Urinary bladder (tissue), 4 donors: ENCODE measurements around the gene MFSD12. TPM values are rescaled to one million over a fixed set of nuclear protein-coding genes. Genes with fewer than 3 reads are reported as not detected.

ENCODE experiments used
- DNase-seq: peaks from one replicate; pipeline ENCODE4 v3.0.0-alpha.2; 2015; ENCODE audit errors: extremely low spot score
- H3K27ac ChIP-seq: one replicate; pipeline ENCODE4 v1.5.1; 2013; ENCODE audit warnings: low read depth, mild to moderate bottlenecking, moderate library complexity
- H3K36me3 ChIP-seq: one replicate; pipeline ENCODE4 v1.6.1; 2013; ENCODE audit warnings: mild to moderate bottlenecking, moderate library complexity; ENCODE audit not compliant: insufficient read depth
- H3K4me1 ChIP-seq: one replicate; pipeline ENCODE4 v1.6.1; 2013; ENCODE audit warnings: mild to moderate bottlenecking, moderate library complexity; ENCODE audit not compliant: insufficient read depth
- H3K4me3 ChIP-seq: one replicate; pipeline ENCODE4 v1.5.1; 2013; ENCODE audit warnings: low read depth, low read length
- WGBS: extraction: QIAGEN DNeasy Blood & Tissue Kit; methylation state at CpG from one replicate; pipeline ENCODE4 v1.1.7; 2013; 5-methylcytosine and 5-hydroxymethylcytosine counted together
- polyA plus RNA-seq: library from polyadenylated mRNA; stranded (reverse); fragments of 200-250 nt; gene quantifications from one replicate; pipeline ENCODE4 v1.2.3, GENCODE V29; 2013
- total RNA-seq: library from RNA; depleted of rRNA; stranded (reverse); fragments of >200 nt; gene quantifications from one replicate; pipeline ENCODE4 v1.2.3, GENCODE V29; 2014
- donor health status: healthy with polysubstance abuse.
- donor health status: healthy.

MFSD12 gene
- total RNA-seq: 19.3 TPM
- 38.6 TPM for polyA plus RNA-seq

- no peaks in the 10 kb centered on the region for H3K36me3 ChIP-seq
- no peaks in the 10 kb centered on the region for H3K4me1 ChIP-seq
- H3K4me3 ChIP-seq: peak within 1 kb of the TSS; percentile 95
- H3K27ac ChIP-seq: peak within 1 kb of the TSS; percentile 44
- DNase-seq: peak; percentile 80
- under 1% methylated on average over 81 of the region's 81 CpGs for WGBS
These were observed at the start of gene MFSD12 for GRCh38 chr19:3557461-3558248. MFSD12 (minus strand) TSS chr19:3557586; CDS start chr19:3557403, 183 bp downstream.

GRCh38 chr19:3606690-3607289, 49.4 kb upstream of the MFSD12 start, which contains the start of gene TBXA2R:
TBXA2R (minus strand) TSS chr19:3606875; CDS start chr19:3600634, 6,241 bp downstream.
- DNase-seq: no peak
- Histone ChIP-seq H3K27ac (peak within 1 kb of the TSS; percentile 32), H3K4me3 (peak within 1 kb of the TSS; percentile 49), H3K4me1 (no peaks in the 10 kb centered on the region), H3K36me3 (peaks cover 2% of the 10 kb centered on the region)
- 2% methylated on average over 46 of the region's 46 CpGs for WGBS

- no peak overlapping the region for H3K27ac ChIP-seq
- no peaks in the 10 kb centered on the region for H3K4me1 ChIP-seq
- 8% methylated on average over 35 of the region's 35 CpGs for WGBS
These were observed 48.8 kb upstream of the MFSD12 start for GRCh38 chr19:3606174-3606689.

GRCh38 chr19:3605770-3606169, 48.4 kb upstream of the MFSD12 start:
- DNase-seq: no peak
- 61% methylated on average over 5 of the region's 5 CpGs for WGBS
- Histone ChIP-seq H3K36me3 (no peaks in the 10 kb centered on the region), H3K4me3 (peak overlapping the region; percentile 49), H3K4me1 (no peaks in the 10 kb centered on the region), H3K27ac (no peak overlapping the region)

More at GRCh38 chr19:3606174-3606689, 48.8 kb upstream of the MFSD12 start:
- no peak for DNase-seq
- H3K4me3 ChIP-seq: peak overlapping the region; percentile 49
- H3K36me3 ChIP-seq: peaks cover 2% of the 10 kb centered on the region

GRCh38 chr19:3605361-3605760, 48.0 kb upstream of the MFSD12 start:
- Histone ChIP-seq H3K4me3 (no peak overlapping the region), H3K36me3 (no peaks in the 10 kb centered on the region), H3K4me1 (no peaks in the 10 kb centered on the region), H3K27ac (no peak overlapping the region)
- WGBS: 74% methylated on average over 3 of the region's 3 CpGs
- DNase-seq: no peak

GRCh38 chr19:3604987-3605343, 47.6 kb upstream of the MFSD12 start:
- Histone ChIP-seq H3K4me3 (no peak overlapping the region), H3K4me1 (no peaks in the 10 kb centered on the region), H3K27ac (no peak overlapping the region), H3K36me3 (no peaks in the 10 kb centered on the region)
- DNase-seq: no peak
- 68% methylated on average over 11 of the region's 11 CpGs for WGBS

GRCh38 chr19:3604227-3604986, 47.0 kb upstream of the MFSD12 start:
- DNase-seq: no peak
- 79% methylated on average over 27 of the region's 27 CpGs for WGBS
- H3K36me3 ChIP-seq: no peaks in the 10 kb centered on the region
- H3K27ac ChIP-seq: no peak overlapping the region
- H3K4me3 ChIP-seq: no peak overlapping the region
- H3K4me1 ChIP-seq: no peaks in the 10 kb centered on the region

- WGBS: 57% methylated on average over 23 of the region's 23 CpGs
- Histone ChIP-seq H3K4me1 (no peaks in the 10 kb centered on the region), H3K27ac (no peak overlapping the region), H3K36me3 (no peaks in the 10 kb centered on the region), H3K4me3 (no peak overlapping the region)
- DNase-seq: no peak
These were observed 45.9 kb upstream of the MFSD12 start for GRCh38 chr19:3603121-3603811.

- 87% methylated on average over 12 of the region's 12 CpGs for WGBS
- no peak overlapping the region for H3K4me3 ChIP-seq
- H3K4me1 ChIP-seq: no peaks in the 10 kb centered on the region
- no peaks in the 10 kb centered on the region for H3K36me3 ChIP-seq
- no peak for DNase-seq
- no peak overlapping the region for H3K27ac ChIP-seq
These were observed 43.6 kb upstream of the MFSD12 start for GRCh38 chr19:3601021-3601420.

GRCh38 chr19:3599776-3600187, 42.4 kb upstream of the MFSD12 start:
- 90% methylated on average over 28 of the region's 28 CpGs for WGBS
- DNase-seq: no peak
- Histone ChIP-seq H3K36me3 (no peaks in the 10 kb centered on the region), H3K4me1 (no peaks in the 10 kb centered on the region), H3K27ac (no peak overlapping the region), H3K4me3 (no peak overlapping the region)

- 76% methylated on average over 34 of the region's 34 CpGs for WGBS
- Histone ChIP-seq H3K27ac (no peak overlapping the region), H3K36me3 (no peaks in the 10 kb centered on the region), H3K4me1 (no peaks in the 10 kb centered on the region), H3K4me3 (no peak overlapping the region)
- DNase-seq: no peak
These were observed 38.2 kb upstream of the MFSD12 start for GRCh38 chr19:3595521-3596061.

- Histone ChIP-seq H3K27ac (no peak overlapping the region), H3K36me3 (no peaks in the 10 kb centered on the region), H3K4me1 (no peaks in the 10 kb centered on the region), H3K4me3 (no peak overlapping the region)
- 32% methylated on average over 11 of the region's 11 CpGs for WGBS
- no peak for DNase-seq
These were observed 35.8 kb upstream of the MFSD12 start for GRCh38 chr19:3593156-3593555.
